CD4-positive, alpha-beta memory T cell (primary cell): Measurements from ENCODE around the gene IPO11. TPM values are rescaled to one million over a fixed set of nuclear protein-coding genes. Genes with fewer than 3 reads are reported as not detected.
A peak's percentile ranks its signal among the peaks of the same experiment; 100 is the strongest.

Source experiments
- CTCF ChIA-PET: fragments of 350-600 bp; sonication (Branson Sonifier 250); formaldehyde crosslinking; loops from one replicate; lab custom pipeline; 2021; ENCODE audit warnings: inconsistent platforms; ENCODE audit not compliant: partially characterized antibody; lab: Charles Lee
- POLR2A ChIA-PET: fragments of 350-600 bp; sonication (Branson Sonifier 250); formaldehyde crosslinking; loops from one replicate; lab custom pipeline; 2021; ENCODE audit not compliant: partially characterized antibody; lab: Charles Lee
- DNase-seq, 5 donors: peaks; one replicate each; pipeline versions ENCODE4 v3.0.0 to v3.0.0-alpha.2; 2020 to 2022; ENCODE audit warnings: mixed read lengths in 1 of 5
- H3K27ac ChIP-seq: one replicate; pipeline ENCODE4 v1.7.0; 2013; ENCODE audit warnings: low read depth, low read length
- H3K27me3 ChIP-seq: 2 replicates; pipeline ENCODE4 v1.7.0; 2013; ENCODE audit warnings: mild to moderate bottlenecking, low read length, moderate library complexity; ENCODE audit not compliant: insufficient read depth
- H3K36me3 ChIP-seq: 2 replicates; pipeline ENCODE4 v1.7.0; 2013; ENCODE audit warnings: mild to moderate bottlenecking, low read length, moderate library complexity; ENCODE audit not compliant: insufficient read depth
- H3K4me1 ChIP-seq: 2 replicates; pipeline ENCODE4 v1.7.0; 2013; ENCODE audit warnings: mild to moderate bottlenecking, low read length, moderate library complexity; ENCODE audit not compliant: insufficient read depth
- H3K4me3 ChIP-seq, 2 donors: one replicate each; pipeline ENCODE4 v1.7.0; 2013; ENCODE audit warnings: low read length in 2 of 2, mild to moderate bottlenecking in 1 of 2
- H3K9me3 ChIP-seq, 2 donors: one replicate each; pipeline ENCODE4 v1.7.0; 2013; ENCODE audit warnings: low read length in 2 of 2, control low read depth in 1 of 2; ENCODE audit not compliant: control insufficient read depth in 1 of 2
- H3K27ac Mint-ChIP-seq, 7 donors: one replicate each; pipeline ENCODE4 v1.8.0; 2020 to 2021; ENCODE audit warnings: mixed read lengths in 7 of 7, mild to moderate bottlenecking in 6 of 7, inconsistent platforms in 3 of 7, moderate library complexity in 3 of 7
- H3K27me3 Mint-ChIP-seq, 2 donors: one replicate each; pipeline ENCODE4 v1.8.0; 2020 to 2021; ENCODE audit warnings: mixed read lengths in 2 of 2
- H3K36me3 Mint-ChIP-seq, 2 donors: one replicate each; pipeline ENCODE4 v1.8.0; 2020 to 2021; ENCODE audit warnings: mixed read lengths in 2 of 2, inconsistent platforms in 1 of 2, mild to moderate bottlenecking in 1 of 2
- H3K4me1 Mint-ChIP-seq, 4 donors: one replicate each; pipeline ENCODE4 v1.8.0; 2020 to 2021; ENCODE audit warnings: mixed read lengths in 4 of 4, mild to moderate bottlenecking in 1 of 4
- H3K4me3 Mint-ChIP-seq, 8 donors: one replicate each; pipeline ENCODE4 v1.8.0; 2020 to 2021; ENCODE audit warnings: mixed read lengths in 8 of 8, mild to moderate bottlenecking in 7 of 8, moderate library complexity in 6 of 8, inconsistent platforms in 3 of 8
- H3K9me3 Mint-ChIP-seq, 8 donors: one replicate each; pipeline ENCODE4 v1.8.0; 2020 to 2021; ENCODE audit warnings: mixed read lengths in 8 of 8, mild to moderate bottlenecking in 5 of 8, inconsistent platforms in 3 of 8, moderate library complexity in 1 of 8
- intact Hi-C: fragments of 100-400 bp; cut with micrococcal nuclease; formaldehyde crosslinking; loops from one replicate; pipeline ENCODE4 v1.15.1; 2023
- polyA plus RNA-seq, 2 donors: library from polyadenylated mRNA; unstranded; fragments of 300-500 nt; fragmentation: Illumina TruSeq; gene quantifications; one replicate each; pipeline ENCODE4 v1.2.3, GENCODE V29; 2021
- total RNA-seq, 2 experiments: library from RNA; stranded (reverse); gene quantifications; one replicate each; pipeline ENCODE4 v1.2.3, GENCODE V29; 2021

The IPO11 gene
- total and polyA plus RNA-seq, 4 experiments from 2014 or later: 8.1 to 28.5 (median 16.0) TPM

DNA sequence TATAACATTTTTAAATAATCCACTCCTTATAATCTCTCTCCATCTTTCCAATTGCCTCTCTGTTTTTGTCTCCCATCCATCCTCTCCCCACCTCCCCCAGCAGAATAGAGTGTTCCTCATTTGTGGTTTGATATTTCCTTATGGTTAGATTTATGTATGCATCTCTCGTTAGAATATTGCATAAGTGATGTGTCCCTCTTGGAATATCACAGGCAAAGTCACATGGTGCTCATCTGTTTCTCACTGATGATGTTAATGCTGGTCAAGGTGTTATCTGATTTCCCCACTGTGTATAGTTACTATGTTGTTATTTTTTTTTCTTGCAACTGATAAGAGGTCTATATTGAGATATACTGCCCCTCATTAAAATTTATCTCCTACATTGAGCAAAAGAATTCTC, 162.9 kb downstream of the IPO11 start:
- Mint-ChIP-seq H3K36me3 (peaks cover 6 to 19% of the 10 kb centered on the region in 2 donors), H3K9me3 (no peaks in the 10 kb centered on the region), H3K4me3 (no peak overlapping the region), H3K27ac (peak overlapping the region in 4 of 7 donors; percentile 30 to 81 (median 65)), H3K4me1 (peaks cover 16 to 25% (median 23%) of the 10 kb centered on the region in 4 donors), H3K27me3 (no peaks in the 10 kb centered on the region)
- POLR2A ChIA-PET: no interaction called here
- no peak for DNase-seq
- Histone ChIP-seq H3K4me1 (peaks cover 22% of the 10 kb centered on the region), H3K9me3 (no peaks in the 10 kb centered on the region), H3K4me3 (no peak overlapping the region), H3K27ac (no peak overlapping the region), H3K36me3 (no peaks in the 10 kb centered on the region), H3K27me3 (no peaks in the 10 kb centered on the region)
- intact Hi-C loops: loop anchor here (5.0 kb wide), 1 partner anchor 163 kb away; the partner anchor contains the start of gene IPO11
- CTCF ChIA-PET: no interaction called here

DNA sequence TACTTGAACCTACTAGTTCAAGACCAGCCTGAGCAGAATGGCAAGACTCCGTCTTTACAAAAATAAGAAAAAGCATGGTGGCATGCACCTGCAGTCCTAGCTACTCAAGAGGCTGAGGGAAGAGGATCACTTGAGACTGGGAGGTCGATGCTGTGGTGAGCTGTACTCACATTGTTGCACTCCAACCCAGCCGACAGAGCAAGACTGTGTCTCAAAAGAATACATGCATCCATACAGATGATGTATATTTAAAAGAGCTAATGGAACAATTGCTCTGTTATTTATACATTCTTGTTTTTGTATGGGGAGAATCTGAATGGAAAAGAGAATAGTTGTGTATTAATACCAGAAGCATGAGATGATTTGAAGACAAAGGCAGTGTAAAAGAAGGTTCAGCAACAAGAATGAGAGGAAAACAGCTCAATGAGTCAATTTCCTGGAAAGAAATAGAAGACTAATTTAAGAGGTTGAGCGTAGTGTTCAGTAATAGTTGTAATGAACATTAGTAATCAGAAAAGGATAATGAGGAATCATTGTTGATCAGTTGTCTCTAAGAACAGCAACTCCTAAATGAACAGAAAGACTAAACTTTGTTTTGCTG, 164.1 kb downstream of the IPO11 start:
- no peak for DNase-seq
- no peaks in the 10 kb centered on the region for H3K9me3 Mint-ChIP-seq
- peaks cover 22% of the 10 kb centered on the region for H3K4me1 ChIP-seq
- H3K27me3 ChIP-seq: no peaks in the 10 kb centered on the region
- H3K27me3 Mint-ChIP-seq: no peaks in the 10 kb centered on the region
- H3K9me3 ChIP-seq: no peaks in the 10 kb centered on the region
- no peak overlapping the region for H3K4me3 ChIP-seq
- POLR2A ChIA-PET: no interaction called here
- CTCF ChIA-PET: no interaction called here
- no peak overlapping the region for H3K4me3 Mint-ChIP-seq
- H3K27ac Mint-ChIP-seq: peak overlapping the region; percentile 2 to 79 (median 18)
- peaks cover 9 to 27% of the 10 kb centered on the region in 2 donors for H3K36me3 Mint-ChIP-seq
- intact Hi-C loops: loop anchor here (5.0 kb wide), 1 partner anchor 164 kb away; the partner anchor contains the start of gene IPO11
- peaks cover 18 to 32% (median 28%) of the 10 kb centered on the region in 4 donors for H3K4me1 Mint-ChIP-seq
- no peak overlapping the region for H3K27ac ChIP-seq
- H3K36me3 ChIP-seq: no peaks in the 10 kb centered on the region

DNA sequence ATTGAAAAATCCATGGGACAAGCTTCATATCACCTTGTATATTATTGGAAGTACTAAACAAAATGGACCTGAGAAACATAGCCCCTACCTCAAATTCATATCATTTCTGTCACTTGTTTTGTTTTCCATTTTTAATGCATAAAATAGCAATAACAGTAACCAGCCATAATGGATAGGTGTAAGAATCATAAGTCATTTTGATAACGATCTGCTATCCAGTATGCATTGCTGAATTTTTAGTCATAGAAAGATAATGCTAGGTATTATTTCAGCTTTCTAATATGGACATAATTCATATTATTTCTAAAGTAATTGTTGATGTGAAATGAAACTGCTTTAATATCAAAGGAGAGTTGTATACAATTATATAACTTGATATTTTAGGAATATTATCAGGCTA, 164.9 kb downstream of the IPO11 start:
- Histone ChIP-seq H3K9me3 (no peaks in the 10 kb centered on the region), H3K27me3 (no peaks in the 10 kb centered on the region), H3K27ac (no peak overlapping the region), H3K36me3 (no peaks in the 10 kb centered on the region), H3K4me1 (peaks cover 22% of the 10 kb centered on the region), H3K4me3 (no peak overlapping the region)
- Mint-ChIP-seq H3K9me3 (no peaks in the 10 kb centered on the region), H3K27me3 (no peaks in the 10 kb centered on the region), H3K4me3 (no peak overlapping the region), H3K36me3 (peaks cover 7 to 27% of the 10 kb centered on the region in 2 donors), H3K4me1 (peaks cover 21 to 36% (median 30%) of the 10 kb centered on the region in 4 donors), H3K27ac (peak overlapping the region in 2 of 7 donors; percentile 29 to 63)
- ChIA-PET POLR2A (no interaction called here), CTCF (no interaction called here)
- no peak for DNase-seq
- intact Hi-C loops: loop anchor here (5.0 kb wide), 1 partner anchor 165 kb away; the partner anchor contains the start of gene IPO11

DNA sequence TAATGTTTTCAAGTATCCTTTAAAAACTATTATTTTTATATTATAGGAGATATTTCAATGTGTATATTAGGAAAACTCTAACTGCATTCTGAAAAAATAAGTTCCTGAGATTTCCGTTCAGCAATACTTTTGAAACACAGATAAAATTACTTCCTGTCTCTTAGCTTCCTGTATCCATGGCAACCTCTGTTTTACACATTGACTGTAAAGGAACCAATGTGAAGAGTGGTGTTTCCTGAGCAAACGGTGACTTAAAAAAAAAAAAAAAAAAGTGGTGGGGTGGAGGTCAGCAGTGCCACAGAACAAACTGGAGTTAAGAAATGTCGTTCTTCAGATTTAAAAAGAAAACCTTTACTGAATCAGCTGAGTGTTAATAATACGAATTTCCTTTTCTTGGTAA, 166.0 kb downstream of the IPO11 start, which contains the start of gene LRRC70:
LRRC70 (plus strand) TSS at position 280 of the 400 bp plus-strand sequence. CDS start 620 bp downstream, outside the sequence.
- ChIA-PET POLR2A (interaction anchor here (0.6 kb wide), 1 partner anchor 102 kb away, joined by 6 read pairs; no protein-coding TSS in a partner anchor), CTCF (interaction anchor here (1.2 kb wide), 2 partner anchors 16 to 59 kb away, joined by 3 read pairs; no protein-coding TSS in a partner anchor)
- peaks cover 7 to 27% of the 10 kb centered on the region in 2 donors for H3K36me3 Mint-ChIP-seq
- DNase-seq: peak; percentile 43 to 87 (median 82)
- H3K36me3 ChIP-seq: no peaks in the 10 kb centered on the region
- no peaks in the 10 kb centered on the region for H3K27me3 Mint-ChIP-seq
- H3K9me3 ChIP-seq: no peaks in the 10 kb centered on the region
- H3K4me3 Mint-ChIP-seq: peak within 1 kb of the TSS; percentile 71 to 87 (median 80)
- no peaks in the 10 kb centered on the region for H3K9me3 Mint-ChIP-seq
- no peaks in the 10 kb centered on the region for H3K27me3 ChIP-seq
- peaks cover 21 to 36% (median 30%) of the 10 kb centered on the region in 4 donors for H3K4me1 Mint-ChIP-seq
- intact Hi-C loops: loop anchor here (5.0 kb wide), 1 partner anchor 166 kb away; the partner anchor contains the start of gene IPO11
- H3K4me1 ChIP-seq: peaks cover 22% of the 10 kb centered on the region
- H3K27ac Mint-ChIP-seq: peak within 1 kb of the TSS; percentile 71 to 98 (median 92)
- no peak within 1 kb of the TSS for H3K4me3 ChIP-seq
- H3K27ac ChIP-seq: peak within 1 kb of the TSS; percentile 20

DNA sequence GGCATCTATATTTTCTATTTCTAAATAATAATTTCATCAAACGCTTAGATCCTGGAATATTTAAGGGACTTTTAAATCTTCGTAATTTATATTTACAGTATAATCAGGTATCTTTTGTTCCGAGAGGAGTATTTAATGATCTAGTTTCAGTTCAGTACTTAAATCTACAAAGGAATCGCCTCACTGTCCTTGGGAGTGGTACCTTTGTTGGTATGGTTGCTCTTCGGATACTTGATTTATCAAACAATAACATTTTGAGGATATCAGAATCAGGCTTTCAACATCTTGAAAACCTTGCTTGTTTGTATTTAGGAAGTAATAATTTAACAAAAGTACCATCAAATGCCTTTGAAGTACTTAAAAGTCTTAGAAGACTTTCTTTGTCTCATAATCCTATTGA, 167.2 kb downstream of the IPO11 start:
- intact Hi-C loops: loop anchor here (5.0 kb wide), 1 partner anchor 167 kb away; the partner anchor contains the start of gene IPO11
- H3K27me3 Mint-ChIP-seq: no peaks in the 10 kb centered on the region
- DNase-seq: no peak
- H3K4me1 Mint-ChIP-seq: peaks cover 18 to 45% (median 29%) of the 10 kb centered on the region in 4 donors
- Histone ChIP-seq H3K27me3 (no peaks in the 10 kb centered on the region), H3K4me3 (no peak overlapping the region), H3K4me1 (peaks cover 22% of the 10 kb centered on the region), H3K9me3 (no peaks in the 10 kb centered on the region), H3K27ac (no peak overlapping the region), H3K36me3 (no peaks in the 10 kb centered on the region)
- H3K27ac Mint-ChIP-seq: peak overlapping the region in 1 of 7 donors; percentile 24
- CTCF ChIA-PET: no interaction called here
- H3K36me3 Mint-ChIP-seq: peaks cover 7 to 27% of the 10 kb centered on the region in 2 donors
- no peaks in the 10 kb centered on the region for H3K9me3 Mint-ChIP-seq
- no peak overlapping the region for H3K4me3 Mint-ChIP-seq
- POLR2A ChIA-PET: no interaction called here

DNA sequence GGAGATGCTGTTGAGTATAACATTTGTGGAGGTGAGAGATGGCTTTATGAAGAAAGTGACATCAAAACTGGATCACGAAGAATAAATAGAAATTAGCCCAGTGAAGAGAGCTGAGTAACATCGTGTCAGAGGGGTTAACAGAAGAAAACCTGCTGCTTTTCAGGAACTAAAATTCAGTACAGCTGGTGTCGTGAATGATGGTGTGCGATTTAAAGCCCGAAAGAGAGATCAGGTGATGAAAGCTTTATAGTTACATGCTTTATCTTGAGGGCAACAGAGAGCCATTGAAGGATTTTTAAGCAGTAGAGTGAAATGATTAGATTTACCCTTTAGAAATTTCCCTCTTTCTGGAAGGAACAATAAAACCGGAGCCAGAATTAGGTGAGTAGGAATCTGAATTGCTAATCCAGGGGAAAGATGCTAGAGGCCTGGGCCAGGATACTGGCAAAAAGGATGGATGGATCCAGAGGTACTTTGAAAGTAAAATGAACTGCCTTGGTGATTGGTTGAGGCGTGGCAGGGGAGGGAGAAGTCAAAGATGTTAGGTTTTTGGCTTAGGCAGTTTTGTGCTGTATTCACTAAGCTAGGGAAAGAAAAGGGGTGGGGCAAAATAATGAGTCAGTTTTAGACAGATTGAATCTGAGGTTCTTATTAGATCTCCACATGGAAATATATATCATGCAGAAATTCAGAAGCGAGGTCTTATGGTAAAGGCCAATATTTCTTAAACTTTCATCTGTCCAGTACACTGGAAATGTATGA, 169.5 kb downstream of the IPO11 start:
- Histone ChIP-seq H3K4me1 (peaks cover 15% of the 10 kb centered on the region), H3K36me3 (no peaks in the 10 kb centered on the region), H3K27ac (no peak overlapping the region), H3K27me3 (no peaks in the 10 kb centered on the region), H3K4me3 (no peak overlapping the region), H3K9me3 (no peaks in the 10 kb centered on the region)
- intact Hi-C loops: no loop called here
- ChIA-PET POLR2A (no interaction called here), CTCF (interaction anchor here (1.4 kb wide), 1 partner anchor 923 kb away, joined by 3 read pairs; no protein-coding TSS in a partner anchor)
- H3K27ac Mint-ChIP-seq: peak overlapping the region in 4 of 7 donors; percentile 20 to 84 (median 52)
- DNase-seq: no peak
- no peaks in the 10 kb centered on the region for H3K27me3 Mint-ChIP-seq
- H3K36me3 Mint-ChIP-seq: peaks cover 8 to 25% of the 10 kb centered on the region in 2 donors
- no peaks in the 10 kb centered on the region for H3K9me3 Mint-ChIP-seq
- peak overlapping the region in 1 of 8 donors; percentile 14 for H3K4me3 Mint-ChIP-seq
- peaks cover 19 to 47% (median 29%) of the 10 kb centered on the region in 4 donors for H3K4me1 Mint-ChIP-seq
